Testis (tissue), 5 donors: ENCODE measurements around the gene ATG16L1. TPM values are rescaled to one million over a fixed set of nuclear protein-coding genes. Genes with fewer than 3 reads are reported as not detected.

Source experiments
- DNase-seq: peaks from one replicate; pipeline ENCODE4 v3.0.0-alpha.2; 2019
- H3K27ac ChIP-seq, 2 donors: fragments of 200-600 bp; sonication (generic); one replicate each; pipeline ENCODE4 v1.5.1; 2019
- H3K27me3 ChIP-seq: fragments of 200-600 bp; sonication (generic); one replicate; pipeline ENCODE4 v1.5.1; 2019
- H3K36me3 ChIP-seq: fragments of 200-600 bp; sonication (generic); one replicate; pipeline ENCODE4 v1.5.1; 2017; ENCODE audit warnings: low read depth; ENCODE audit errors: missing control alignments
- H3K4me1 ChIP-seq: fragments of 200-600 bp; sonication (generic); one replicate; pipeline ENCODE4 v1.5.1; 2019
- H3K4me3 ChIP-seq, 2 donors: fragments of 200-600 bp; sonication (generic); one replicate each; pipeline ENCODE4 v1.5.1; 2017 to 2019
- H3K9me3 ChIP-seq: fragments of 200-600 bp; sonication (generic); one replicate; pipeline ENCODE4 v1.5.1; 2017
- POLR2A ChIP-seq: fragments of 450-650 bp; IDR thresholded peaks from one replicate; pipeline ENCODE4 v1.6.1; 2017; ENCODE audit warnings: antibody characterized with exemption, mild to moderate bottlenecking, moderate library complexity
- WGBS, 2 donors: methylation state at CpG; one replicate each; pipeline ENCODE4 v1.1.5; 2018; 5-methylcytosine and 5-hydroxymethylcytosine counted together
- intact Hi-C: fragments of 100-400 bp; cut with DNase I; formaldehyde crosslinking; loops from one replicate; pipeline ENCODE4 v1.15.1; 2023; ENCODE audit warnings: low total_unique reads
- long read RNA-seq, 2 donors: transcript quantifications; one replicate each; lab custom pipeline, GENCODE V29; 2026
- polyA plus RNA-seq: library from polyadenylated mRNA; stranded (reverse); fragments of 350-450 nt; fragmentation: Illumina TruSeq; extraction: RNeasy Lipid Tissue Mini Kit (QIAGEN cat#74804); gene quantifications from one replicate; pipeline ENCODE4 v1.2.3, GENCODE V29; 2014; ENCODE audit warnings: low read depth, low replicate concordance; ENCODE audit not compliant: insufficient read depth
- total RNA-seq, 2 donors: library from RNA; depleted of rRNA; stranded (reverse); fragments of >200 nt; gene quantifications; one replicate each; pipeline ENCODE4 v1.2.3, GENCODE V29; 2016
- TF ChIP-seq, protein P1 (sequence below), 3 experiments: fragments of 450-650 bp in 2 of 3; fragments of 200-600 bp in 1 of 3; sonication (generic) in 1 of 3; IDR thresholded peaks; one replicate each; pipeline ENCODE4 v1.5.1; 2016 to 2019; ENCODE audit warnings: antibody characterized with exemption in 3 of 3, mild to moderate bottlenecking in 2 of 3, moderate library complexity in 1 of 3

Gene ATG16L1
- 10 to 100 TPM; 47.2 to 53.1 TPM for total RNA-seq
- polyA plus RNA-seq, result 37.3 TPM
- long read RNA-seq, donor 1, partial matches to known transcripts, result 0 of 7 reads
- long read RNA-seq, donor 1, other reads (novel, unspliced or antisense), result 0 of 7 reads
- long read RNA-seq, donor 2, partial matches to known transcripts, result 0 of 4 reads
- long read RNA-seq, donor 2, other reads (novel, unspliced or antisense), result 0 of 4 reads

DNA sequence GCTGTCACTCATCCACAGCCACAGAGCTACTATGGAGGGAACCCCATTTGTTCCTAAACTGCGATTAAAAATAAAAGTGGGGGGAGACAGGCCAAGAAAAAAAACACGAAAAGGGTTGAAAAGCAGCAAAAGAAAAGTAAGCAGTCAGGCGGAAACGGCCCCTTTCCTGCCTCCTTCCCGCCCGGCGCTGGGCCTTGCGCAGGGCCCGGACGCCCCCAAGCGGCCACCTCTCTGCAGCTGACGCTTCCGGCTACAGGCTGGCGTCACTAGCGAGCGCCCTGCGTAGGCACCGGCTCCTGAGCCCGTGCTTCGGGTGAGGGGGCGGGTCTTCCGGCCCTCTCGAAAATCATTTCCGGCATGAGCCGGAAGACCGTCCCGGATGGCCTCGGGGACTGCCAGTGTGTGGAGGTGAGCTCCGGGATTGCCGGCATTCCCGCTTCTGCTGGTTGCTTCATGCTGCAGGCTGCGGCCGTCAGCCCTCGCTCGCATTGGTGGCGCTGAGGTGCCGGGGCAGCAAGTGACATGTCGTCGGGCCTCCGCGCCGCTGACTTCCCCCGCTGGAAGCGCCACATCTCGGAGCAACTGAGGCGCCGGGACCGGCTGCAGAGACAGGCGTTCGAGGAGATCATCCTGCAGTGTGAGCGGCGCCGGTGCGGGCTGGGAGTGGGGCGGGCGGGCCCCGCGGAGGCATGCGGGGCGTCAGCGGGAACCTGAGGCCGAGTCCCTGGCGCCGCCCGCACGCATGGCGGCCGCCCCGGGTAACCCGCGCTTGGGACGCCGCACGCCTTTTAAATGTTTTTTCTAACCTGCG, at the start of gene ATG16L1:
Gene ATG16L1, plus strand, starts transcription at position 368 of the 811 bp plus-strand sequence. Its CDS starts 155 bp downstream, at position 523.
- 0% methylated on average over 15 to 75 of the region's 75 CpGs for WGBS, 2 donors
- DNase-seq, result peak; percentile 98
- TF ChIP-seq, protein P1, sequence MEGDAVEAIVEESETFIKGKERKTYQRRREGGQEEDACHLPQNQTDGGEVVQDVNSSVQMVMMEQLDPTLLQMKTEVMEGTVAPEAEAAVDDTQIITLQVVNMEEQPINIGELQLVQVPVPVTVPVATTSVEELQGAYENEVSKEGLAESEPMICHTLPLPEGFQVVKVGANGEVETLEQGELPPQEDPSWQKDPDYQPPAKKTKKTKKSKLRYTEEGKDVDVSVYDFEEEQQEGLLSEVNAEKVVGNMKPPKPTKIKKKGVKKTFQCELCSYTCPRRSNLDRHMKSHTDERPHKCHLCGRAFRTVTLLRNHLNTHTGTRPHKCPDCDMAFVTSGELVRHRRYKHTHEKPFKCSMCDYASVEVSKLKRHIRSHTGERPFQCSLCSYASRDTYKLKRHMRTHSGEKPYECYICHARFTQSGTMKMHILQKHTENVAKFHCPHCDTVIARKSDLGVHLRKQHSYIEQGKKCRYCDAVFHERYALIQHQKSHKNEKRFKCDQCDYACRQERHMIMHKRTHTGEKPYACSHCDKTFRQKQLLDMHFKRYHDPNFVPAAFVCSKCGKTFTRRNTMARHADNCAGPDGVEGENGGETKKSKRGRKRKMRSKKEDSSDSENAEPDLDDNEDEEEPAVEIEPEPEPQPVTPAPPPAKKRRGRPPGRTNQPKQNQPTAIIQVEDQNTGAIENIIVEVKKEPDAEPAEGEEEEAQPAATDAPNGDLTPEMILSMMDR (IDR thresholded peaks at IDR 0.05), result peak; percentile 82 to 98 (median 95)
- TF ChIP-seq POLR2A, result no peak
- intact Hi-C loops, result loop anchor here (5.0 to 10.0 kb wide), 2 partner anchors 399 to 647 kb away; no protein-coding TSS in a partner anchor
- Histone ChIP-seq H3K27me3 (no peaks in the 10 kb centered on the region), H3K9me3 (no peaks in the 10 kb centered on the region), H3K36me3 (no peaks in the 10 kb centered on the region), H3K4me3 (peak within 1 kb of the TSS; percentile 96 to 99), H3K27ac (peak within 1 kb of the TSS; percentile 73 to 85), H3K4me1 (peaks cover 10% of the 10 kb centered on the region)

DNA sequence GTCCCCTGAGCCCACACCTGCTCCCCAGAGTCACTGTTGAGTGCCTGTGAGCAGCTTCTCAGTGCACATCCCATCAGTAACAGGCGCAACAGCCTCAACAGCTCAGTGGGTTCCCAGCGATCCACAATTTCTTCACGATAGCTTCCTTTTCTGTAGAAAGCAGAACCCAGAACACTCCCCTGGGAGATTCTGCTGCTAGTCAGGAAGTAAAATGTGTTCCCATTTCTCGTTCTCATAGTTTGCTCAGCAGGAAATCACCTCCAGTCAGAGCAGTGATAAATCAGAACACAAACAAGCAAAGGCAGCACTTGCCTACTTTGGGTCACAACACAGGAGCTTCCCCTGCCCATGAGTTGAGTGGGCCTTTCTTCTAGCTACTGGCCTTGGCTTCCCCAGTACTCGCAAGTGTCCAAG, 48.9 kb upstream of the ATG16L1 start:
- intact Hi-C loops, result no loop called here
- Histone ChIP-seq H3K27ac (no peak overlapping the region), H3K4me3 (no peak overlapping the region), H3K9me3 (no peaks in the 10 kb centered on the region), H3K4me1 (no peaks in the 10 kb centered on the region), H3K27me3 (no peaks in the 10 kb centered on the region), H3K36me3 (no peaks in the 10 kb centered on the region)
- no peak for DNase-seq
- no peak for TF ChIP-seq POLR2A
- TF ChIP-seq, protein P1 (IDR thresholded peaks at IDR 0.05), result no peak
- WGBS, 2 donors, result 85% methylated on average over 5 of the region's 5 CpGs

DNA sequence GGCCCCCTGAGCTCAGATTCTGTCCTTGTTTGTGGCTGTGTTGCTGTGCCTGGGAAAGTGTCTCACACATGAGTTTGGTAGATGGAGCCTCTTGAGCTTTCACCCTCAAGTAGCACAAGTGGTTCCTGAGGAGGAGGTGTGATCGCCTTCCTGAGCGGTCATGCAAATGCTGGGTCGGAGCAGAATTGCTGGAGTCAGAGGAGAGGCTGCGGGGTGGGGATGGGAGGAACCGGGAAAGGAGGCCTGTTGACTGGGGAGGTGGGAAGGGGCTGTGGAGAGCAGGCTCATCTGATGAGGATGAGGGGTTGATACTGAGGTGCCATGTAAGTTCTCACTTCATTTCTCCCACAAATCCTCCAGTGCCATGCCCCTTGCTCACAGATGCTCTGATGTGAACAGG, 48.4 kb upstream of the ATG16L1 start:
- Histone ChIP-seq H3K27ac (no peak overlapping the region), H3K9me3 (no peaks in the 10 kb centered on the region), H3K4me3 (no peak overlapping the region), H3K4me1 (no peaks in the 10 kb centered on the region), H3K36me3 (no peaks in the 10 kb centered on the region), H3K27me3 (no peaks in the 10 kb centered on the region)
- no peak for DNase-seq
- TF ChIP-seq, protein P1 (IDR thresholded peaks at IDR 0.05), result no peak
- no peak for TF ChIP-seq POLR2A
- intact Hi-C loops, result no loop called here
- WGBS, 2 donors, result 93 to 94% methylated on average over 5 of the region's 5 CpGs

DNA sequence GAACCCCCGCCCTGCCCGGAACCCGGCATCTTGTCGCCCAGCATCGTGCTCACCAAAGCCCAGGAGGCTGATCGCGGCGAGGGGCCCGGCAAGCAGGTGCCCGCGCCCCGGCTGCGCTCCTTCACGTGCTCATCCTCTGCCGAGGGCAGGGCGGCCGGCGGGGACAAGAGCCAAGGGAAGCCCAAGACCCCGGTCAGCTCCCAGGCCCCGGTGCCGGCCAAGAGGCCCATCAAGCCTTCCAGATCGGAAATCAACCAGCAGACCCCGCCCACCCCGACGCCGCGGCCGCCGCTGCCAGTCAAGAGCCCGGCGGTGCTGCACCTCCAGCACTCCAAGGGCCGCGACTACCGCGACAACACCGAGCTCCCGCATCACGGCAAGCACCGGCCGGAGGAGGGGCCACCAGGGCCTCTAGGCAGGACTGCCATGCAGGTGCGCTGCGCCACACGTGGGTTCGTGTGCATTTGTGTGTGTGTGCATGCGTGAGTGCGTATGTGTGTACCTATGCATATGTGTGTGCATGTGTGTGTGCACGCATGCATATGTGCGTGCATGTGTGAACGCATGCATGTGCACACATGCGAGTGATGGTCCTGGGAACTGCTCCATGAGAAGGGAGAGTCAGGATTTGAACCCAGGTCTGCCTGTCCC, 47.1 kb upstream of the ATG16L1 start:
- no peaks in the 10 kb centered on the region for H3K9me3 ChIP-seq
- no peak for TF ChIP-seq POLR2A
- H3K4me1 ChIP-seq, result peaks cover 2% of the 10 kb centered on the region
- DNase-seq, result no peak
- peak overlapping the region in 1 of 2 donors; percentile 43 for H3K4me3 ChIP-seq
- H3K27ac ChIP-seq, result no peak overlapping the region
- intact Hi-C loops, result no loop called here
- WGBS, 2 donors, result 80% methylated on average over 6 to 50 of the region's 50 CpGs
- H3K36me3 ChIP-seq, result no peaks in the 10 kb centered on the region
- no peaks in the 10 kb centered on the region for H3K27me3 ChIP-seq
